ENCODE measurements around the gene CCL24. TPM values are rescaled to one million over a fixed set of nuclear protein-coding genes. Genes with fewer than 3 reads are reported as not detected.

Gene CCL24
- total RNA-seq, 2 experiments from 2014 or later = not detected

GRCh38 chr7:75823198-75823910 is 9.7 kb upstream of the CCL24 start:
- no peak overlapping the region for H3K4me3 ChIP-seq (ENCODE audit: low read depth, low read length, poor library complexity, severe bottlenecking)
- no peaks in the 10 kb centered on the region for H3K4me1 ChIP-seq (ENCODE audit: insufficient read depth, low read length, poor library complexity, severe bottlenecking)
- no peaks in the 10 kb centered on the region for H3K9me2 ChIP-seq (ENCODE audit: insufficient read depth, low read length)
- POLR2A ChIA-PET = no interaction called here
- H3K79me2 ChIP-seq (ENCODE audit: insufficient read depth, low read depth, low read length) = no peaks in the 10 kb centered on the region
- H3K27ac ChIP-seq (ENCODE audit: low read depth, low read length, poor library complexity, severe bottlenecking) = no peak overlapping the region
- H4K20me1 ChIP-seq (ENCODE audit: insufficient read depth, low read length) = no peaks in the 10 kb centered on the region
- TF ChIP-seq EZH2phosphoT487 (IDR thresholded peaks at IDR 0.05; ENCODE audit: borderline replicate concordance, low read depth, low read length) (no peak), CTCF (conservative IDR thresholded peaks at IDR 0.05; ENCODE audit: low read length) (no peak)
- H2AFZ ChIP-seq (ENCODE audit: low read length) = no peak overlapping the region
- no peaks in the 10 kb centered on the region for H3K36me3 ChIP-seq (ENCODE audit: insufficient read depth, low read length)
- H3K9me3 ChIP-seq (ENCODE audit: low read length) = no peaks in the 10 kb centered on the region
- CTCF ChIA-PET (ENCODE audit: unreplicated experiment) = no interaction called here
- BruUV-seq (replicated peaks) = no TSS peak
- intact Hi-C loops (cut with micrococcal nuclease; ENCODE audit: unreplicated experiment) = no loop called here
- DNase-seq (ENCODE audit: low spot score) = no peak
- no peak overlapping the region for H3K4me2 ChIP-seq (ENCODE audit: low read length)

GRCh38 chr7:75820688-75821087 is 7.1 kb upstream of the CCL24 start:
- POLR2A ChIA-PET = interaction anchor here (0.5 kb wide), 1 partner anchor 368 kb away, joined by 3 read pairs; no protein-coding TSS in a partner anchor
- BruUV-seq (replicated peaks) = no TSS peak
- TF ChIP-seq EZH2phosphoT487 (IDR thresholded peaks at IDR 0.05; ENCODE audit: borderline replicate concordance, low read depth, low read length) (no peak), CTCF (conservative IDR thresholded peaks at IDR 0.05; ENCODE audit: low read length) (no peak)
- H3K9me3 ChIP-seq (ENCODE audit: low read length) = no peaks in the 10 kb centered on the region
- H3K79me2 ChIP-seq (ENCODE audit: insufficient read depth, low read depth, low read length) = no peaks in the 10 kb centered on the region
- H3K27ac ChIP-seq (ENCODE audit: low read depth, low read length, poor library complexity, severe bottlenecking) = no peak overlapping the region
- intact Hi-C loops (cut with micrococcal nuclease; ENCODE audit: unreplicated experiment) = no loop called here
- CTCF ChIA-PET (ENCODE audit: unreplicated experiment) = no interaction called here
- no peaks in the 10 kb centered on the region for H3K4me1 ChIP-seq (ENCODE audit: insufficient read depth, low read length, poor library complexity, severe bottlenecking)
- no peaks in the 10 kb centered on the region for H4K20me1 ChIP-seq (ENCODE audit: insufficient read depth, low read length)
- H2AFZ ChIP-seq (ENCODE audit: low read length) = no peak overlapping the region
- H3K9me2 ChIP-seq (ENCODE audit: insufficient read depth, low read length) = no peaks in the 10 kb centered on the region
- DNase-seq (ENCODE audit: low spot score) = no peak
- H3K36me3 ChIP-seq (ENCODE audit: insufficient read depth, low read length) = no peaks in the 10 kb centered on the region
- H3K4me2 ChIP-seq (ENCODE audit: low read length) = no peak overlapping the region
- no peak overlapping the region for H3K4me3 ChIP-seq (ENCODE audit: low read depth, low read length, poor library complexity, severe bottlenecking)

GRCh38 chr7:75819711-75820110 is 6.1 kb upstream of the CCL24 start:
- no peak for DNase-seq (ENCODE audit: low spot score)
- BruUV-seq (replicated peaks) = no TSS peak
- no peaks in the 10 kb centered on the region for H3K79me2 ChIP-seq (ENCODE audit: insufficient read depth, low read depth, low read length)
- no peak overlapping the region for H2AFZ ChIP-seq (ENCODE audit: low read length)
- H4K20me1 ChIP-seq (ENCODE audit: insufficient read depth, low read length) = no peaks in the 10 kb centered on the region
- no peak for TF ChIP-seq CTCF (conservative IDR thresholded peaks at IDR 0.05; ENCODE audit: low read length)
- no peak for TF ChIP-seq EZH2phosphoT487 (IDR thresholded peaks at IDR 0.05; ENCODE audit: borderline replicate concordance, low read depth, low read length)
- no peak overlapping the region for H3K4me3 ChIP-seq (ENCODE audit: low read depth, low read length, poor library complexity, severe bottlenecking)
- H3K9me2 ChIP-seq (ENCODE audit: insufficient read depth, low read length) = no peaks in the 10 kb centered on the region
- no peaks in the 10 kb centered on the region for H3K9me3 ChIP-seq (ENCODE audit: low read length)
- CTCF ChIA-PET (ENCODE audit: unreplicated experiment) = interaction anchor here (0.5 kb wide), 1 partner anchor 406 kb away, joined by 3 read pairs; no protein-coding TSS in a partner anchor
- no peak overlapping the region for H3K4me2 ChIP-seq (ENCODE audit: low read length)
- POLR2A ChIA-PET = interaction anchor here (0.5 to 0.6 kb wide), 2 partner anchors 22 to 94 kb away, joined by 3 read pairs; no protein-coding TSS in a partner anchor
- intact Hi-C loops (cut with micrococcal nuclease; ENCODE audit: unreplicated experiment) = no loop called here
- H3K36me3 ChIP-seq (ENCODE audit: insufficient read depth, low read length) = no peaks in the 10 kb centered on the region
- no peak overlapping the region for H3K27ac ChIP-seq (ENCODE audit: low read depth, low read length, poor library complexity, severe bottlenecking)
- H3K4me1 ChIP-seq (ENCODE audit: insufficient read depth, low read length, poor library complexity, severe bottlenecking) = no peaks in the 10 kb centered on the region
